Endometrial microvascular endothelial cells (primary cell): ENCODE results near the gene GABRA4. TPM values are rescaled to one million over a fixed set of nuclear protein-coding genes. Genes with fewer than 3 reads are reported as not detected.

ENCODE experiments used
- in situ Hi-C: cut with HindIII; loops from 2 replicates; pipeline ENCODE4 v1.10.0; 2017; ENCODE audit warnings: low sequenced_read_pairs, low pct_unique_long_range_greater_than_20kb; ENCODE audit errors: inconsistent ontology term
- total RNA-seq: library from RNA; depleted of rRNA; stranded (reverse); fragments of >200 nt; gene quantifications from one replicate; pipeline ENCODE4 v1.2.3, GENCODE V29; 2015; ENCODE audit errors: inconsistent ontology term

GABRA4 gene
- total RNA-seq = not detected

DNA sequence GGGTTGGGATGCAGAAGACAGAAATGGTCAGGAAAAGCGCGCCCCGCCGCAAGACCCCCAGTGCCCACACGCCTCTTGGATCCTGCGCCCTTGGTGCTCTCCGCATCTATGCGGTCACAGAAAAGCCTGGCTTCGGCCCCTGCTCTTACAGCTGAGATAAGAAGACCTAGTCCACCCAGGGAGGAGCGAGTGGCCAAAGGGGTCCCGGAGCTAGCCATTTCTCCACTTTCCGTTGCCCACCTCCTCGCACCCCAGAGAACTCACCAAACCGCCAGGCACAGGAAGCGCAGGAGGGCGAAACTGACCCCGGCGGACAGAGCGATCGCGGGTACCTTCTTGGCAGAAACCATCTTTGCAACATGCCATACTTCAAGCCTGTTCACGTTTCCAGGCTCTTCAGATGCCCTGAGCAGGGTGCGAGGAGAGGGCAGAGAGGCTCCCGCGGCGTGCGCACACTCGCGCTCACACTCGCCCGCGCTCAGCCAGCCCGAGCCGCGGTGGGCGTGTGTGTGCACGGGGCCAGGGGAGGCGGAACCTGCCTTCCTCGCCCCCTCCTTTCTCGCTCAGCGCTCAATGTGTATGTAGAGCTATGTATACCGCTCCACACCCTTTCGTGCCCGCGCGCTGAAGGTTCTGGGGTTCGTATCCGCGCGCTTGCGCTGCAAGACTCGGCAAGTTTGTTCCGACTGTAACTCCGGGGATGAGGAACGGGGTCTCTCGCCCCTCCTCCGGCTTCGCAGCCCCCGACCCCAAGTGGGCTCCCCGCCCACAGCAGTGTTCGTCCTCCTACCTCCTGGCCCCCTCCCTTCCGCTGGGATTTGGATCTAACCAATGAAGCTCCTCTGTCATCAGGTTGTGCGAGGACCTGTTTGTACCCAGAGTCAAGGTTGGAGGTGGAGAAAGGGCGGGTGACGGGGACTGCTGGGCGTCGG is at the start of gene GABRA4:
Gene GABRA4 (minus strand): TSS at position 507 of the 932 bp plus-strand sequence. CDS start 157 bp downstream, at position 350.
- in situ Hi-C loops = no loop called here

DNA sequence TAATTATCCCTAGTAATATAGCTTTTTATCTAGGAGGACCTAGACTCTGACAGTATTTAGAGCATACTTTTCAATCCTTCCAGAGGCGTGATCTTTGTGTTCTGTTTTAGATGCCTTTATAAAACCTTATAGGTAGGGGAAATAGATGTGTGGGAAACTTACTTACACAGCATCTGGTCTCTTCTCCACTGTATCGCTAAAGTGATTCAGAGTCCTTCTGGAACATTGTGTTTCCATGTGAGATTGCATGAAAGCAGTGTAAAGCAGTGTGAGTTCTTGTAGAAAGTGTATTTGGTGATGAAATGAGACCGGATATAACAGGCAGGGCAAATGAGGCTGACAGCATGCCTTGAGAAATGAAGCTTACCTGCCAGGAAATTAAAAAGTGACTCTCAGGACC is 47.4 kb upstream of the GABRA4 start:
- in situ Hi-C loops = no loop called here

DNA sequence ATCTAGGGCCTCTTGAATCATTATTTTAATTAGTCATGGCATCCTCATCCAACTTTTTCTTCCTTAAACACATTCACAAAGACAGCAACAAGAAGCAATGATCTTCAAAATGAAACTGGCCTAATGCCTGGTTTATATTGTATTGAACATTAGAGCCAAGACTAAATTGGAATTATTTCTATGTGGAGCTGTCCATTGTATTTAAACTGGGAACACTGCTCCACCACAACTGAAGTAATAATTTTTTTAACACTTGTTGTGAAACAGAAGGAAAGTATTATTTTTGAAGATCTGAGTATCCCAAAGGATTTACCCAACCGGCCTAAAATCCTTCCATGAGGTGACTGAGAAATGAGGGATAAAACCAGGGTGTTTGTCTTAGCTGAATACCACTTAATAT is 44.9 kb upstream of the GABRA4 start:
- in situ Hi-C loops = no loop called here

DNA sequence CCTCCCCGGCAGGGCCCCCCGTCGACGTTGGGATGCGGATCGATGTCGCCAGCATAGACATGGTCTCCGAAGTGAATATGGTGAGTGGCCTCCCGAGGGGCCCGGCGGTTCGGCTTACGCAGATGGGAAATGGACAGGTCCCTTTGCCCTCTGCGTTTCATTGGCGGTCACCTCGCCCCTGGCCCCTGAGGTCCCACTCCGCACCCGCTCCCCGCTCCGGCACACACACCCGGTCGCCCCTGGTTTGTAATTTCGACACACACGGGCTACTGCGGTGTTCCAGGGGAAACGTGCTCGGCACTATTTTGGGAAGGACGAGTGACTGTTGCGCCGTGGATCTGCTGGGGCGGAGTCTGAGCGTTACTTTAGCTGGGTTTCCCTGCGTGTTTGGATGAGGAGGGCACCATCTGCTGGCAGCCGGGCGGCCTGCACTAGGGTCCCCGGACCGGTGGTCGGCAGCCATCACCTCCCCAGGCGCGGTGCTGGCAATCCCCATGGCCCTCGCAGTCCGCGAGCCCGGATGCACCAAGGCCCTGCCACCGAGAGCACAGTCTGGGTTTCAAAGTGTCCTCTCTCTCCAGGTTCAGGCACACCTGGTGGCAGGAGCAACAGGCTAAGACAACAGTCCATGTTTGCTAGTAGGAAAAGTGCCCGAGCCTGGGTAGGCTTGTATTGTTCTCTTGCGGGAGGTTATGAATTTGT is 39.2 kb upstream of the GABRA4 start:
- in situ Hi-C loops = no loop called here

DNA sequence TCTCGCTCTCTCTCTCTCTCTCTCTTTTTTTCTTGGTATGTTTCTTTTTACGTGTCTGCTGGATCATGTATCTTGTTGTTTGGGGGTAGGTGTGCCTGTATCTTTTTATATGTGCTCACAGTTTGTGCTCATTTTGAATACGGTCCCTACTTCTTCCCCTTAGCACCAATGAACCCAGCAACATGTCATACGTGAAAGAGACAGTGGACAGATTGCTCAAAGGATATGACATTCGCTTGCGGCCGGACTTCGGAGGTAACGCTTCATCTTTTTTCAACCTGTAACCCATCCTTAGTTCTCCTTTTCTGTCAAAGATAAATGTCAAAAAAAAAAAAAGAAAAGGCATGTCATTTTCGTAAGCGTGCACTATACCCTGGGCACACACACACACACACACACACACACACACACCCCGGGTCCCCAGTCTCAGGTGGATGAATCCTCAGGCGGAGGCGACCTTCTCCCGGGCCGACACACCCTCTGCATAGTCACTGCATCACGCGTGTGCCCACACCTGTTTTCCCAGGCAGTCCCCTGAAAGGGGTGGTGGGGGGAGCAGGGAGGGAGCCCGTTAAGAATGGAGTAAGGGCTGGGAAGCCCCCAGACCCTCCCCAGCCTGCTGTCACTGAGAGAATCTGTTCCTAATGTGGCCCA is 38.5 kb upstream of the GABRA4 start:
- in situ Hi-C loops = no loop called here

DNA sequence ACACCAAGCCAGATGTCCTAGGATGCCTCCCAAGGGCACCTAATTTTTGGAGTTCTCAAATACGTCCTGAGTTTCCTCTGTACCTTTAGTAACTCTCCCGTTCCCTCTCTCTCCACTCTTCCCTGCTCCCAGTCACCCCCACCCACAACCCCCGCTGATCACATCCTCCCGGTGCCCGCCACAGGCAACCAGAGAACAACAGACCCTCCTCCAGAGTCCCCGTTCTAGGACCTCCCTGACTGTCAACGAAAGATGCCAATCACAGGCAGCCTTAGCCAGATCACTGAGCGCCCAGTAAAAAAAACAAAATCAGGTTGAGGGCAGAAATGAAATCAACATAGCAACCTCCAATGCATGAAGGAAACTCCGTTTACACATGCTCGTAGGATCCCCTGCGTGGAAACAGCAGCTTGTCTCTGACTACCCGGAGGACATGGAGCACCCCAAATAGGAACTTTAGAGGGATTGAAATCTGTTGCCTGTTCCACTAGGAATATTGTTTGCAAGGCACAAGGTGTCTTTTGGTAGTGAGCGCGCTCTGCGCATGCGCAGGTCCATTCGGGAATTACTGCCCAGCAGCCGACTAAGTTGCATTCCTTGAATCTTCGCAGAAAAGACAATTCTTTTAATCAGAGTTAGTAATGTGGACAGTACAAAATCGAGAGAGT is 37.8 kb upstream of the GABRA4 start, which contains the start of gene GABRB1:
Gene GABRB1 (plus strand): TSS at position 557 of the 668 bp plus-strand sequence.
- in situ Hi-C loops = no loop called here

DNA sequence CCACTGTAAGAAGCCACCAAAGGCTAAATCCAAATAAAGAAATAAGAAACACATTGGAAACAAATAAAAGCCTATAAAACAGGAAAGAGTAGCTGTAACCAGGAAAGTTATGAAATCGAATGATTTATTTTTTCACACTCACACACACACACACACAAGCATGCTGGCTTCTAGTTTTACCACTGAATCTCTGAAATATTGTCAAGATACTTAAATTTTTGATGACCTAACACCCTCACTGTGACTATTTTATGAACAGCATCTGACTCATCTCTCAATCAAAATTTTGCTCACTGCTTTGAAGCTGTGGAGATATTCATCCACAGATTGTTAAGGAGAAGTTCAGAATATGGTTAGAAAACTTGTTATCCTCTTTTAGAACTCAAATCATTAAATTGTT is 24.1 kb upstream of the GABRA4 start:
- in situ Hi-C loops = no loop called here

DNA sequence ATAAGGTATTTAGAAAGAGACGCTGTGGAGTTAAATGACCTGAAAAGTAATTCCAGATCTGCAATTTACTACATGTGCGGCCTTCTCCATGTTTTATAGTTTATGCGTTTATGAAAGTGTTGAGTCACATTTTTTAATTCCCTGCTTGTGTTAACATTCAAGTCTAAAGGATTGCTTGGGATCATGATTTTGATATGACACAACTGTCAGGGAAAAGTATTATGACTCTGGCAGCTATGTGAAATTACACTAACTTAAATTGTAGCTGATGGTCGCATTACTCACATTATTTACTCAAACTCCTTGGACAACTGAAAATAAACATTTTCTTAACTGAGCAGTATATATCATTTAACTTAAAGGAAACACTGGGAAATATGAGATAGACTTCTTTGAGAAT is 23.7 kb upstream of the GABRA4 start:
- in situ Hi-C loops = no loop called here

DNA sequence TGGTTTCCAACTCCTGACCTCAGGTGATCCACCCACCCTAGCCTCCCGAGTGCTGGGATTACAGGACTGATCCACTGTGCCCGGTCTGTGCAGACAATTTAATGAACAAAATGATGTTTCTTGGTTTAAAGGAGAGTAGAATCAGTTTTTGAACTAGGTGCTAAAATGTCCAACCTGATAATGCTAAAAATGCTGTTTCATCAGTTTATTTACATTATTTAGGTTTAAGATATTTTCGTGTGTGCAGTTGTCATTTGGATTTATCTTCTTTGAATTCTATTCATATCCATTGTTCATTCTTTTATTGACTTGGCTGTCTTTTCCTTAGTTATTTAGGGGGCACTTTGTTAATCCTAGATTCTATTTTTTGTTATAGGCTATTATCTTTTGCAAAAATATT is 20.0 kb upstream of the GABRA4 start:
- in situ Hi-C loops = no loop called here

DNA sequence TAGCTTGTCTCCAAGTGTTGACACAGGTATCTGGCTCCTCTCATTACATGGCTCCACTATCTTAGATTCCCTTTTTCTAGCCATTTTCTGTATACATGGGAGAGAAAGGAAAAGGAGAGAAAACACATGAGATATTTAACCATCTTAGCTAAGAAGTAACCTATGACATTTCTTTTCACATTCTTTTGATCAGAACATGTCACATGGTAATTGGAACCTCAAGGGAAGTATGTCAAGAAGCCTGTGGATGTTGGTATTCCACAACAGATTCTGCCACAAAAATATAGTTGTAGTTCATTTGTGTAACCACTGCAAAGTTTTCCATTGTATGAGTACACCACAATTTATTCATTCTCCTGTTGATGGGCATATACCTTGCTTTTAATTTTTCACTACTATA is 19.3 kb upstream of the GABRA4 start:
- in situ Hi-C loops = no loop called here

DNA sequence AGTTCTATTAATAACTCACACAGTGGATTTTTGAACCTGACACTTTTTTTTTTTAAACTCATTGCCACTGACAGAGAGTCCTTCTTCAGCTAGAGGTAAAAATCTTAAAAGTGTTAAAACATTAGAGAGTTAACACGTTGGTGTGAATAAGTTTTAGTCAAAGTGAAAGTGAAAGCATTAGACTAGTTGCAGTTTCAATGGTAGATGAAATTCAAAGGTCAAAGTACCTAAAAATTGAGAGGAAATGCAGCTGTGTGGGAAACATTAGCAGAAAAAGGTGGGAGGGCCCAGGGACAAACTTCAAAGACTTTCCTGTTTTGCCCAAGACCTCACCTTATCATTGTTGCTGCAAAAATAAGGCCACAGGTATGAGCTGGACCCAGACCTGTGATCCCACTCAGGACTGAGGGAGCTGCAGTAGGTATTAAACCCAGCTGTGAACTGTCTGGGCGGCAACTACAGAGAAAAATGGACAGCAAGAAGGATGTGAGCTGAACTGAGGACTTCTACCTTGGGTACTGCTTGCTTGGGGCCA is 17.6 kb upstream of the GABRA4 start:
- in situ Hi-C loops = no loop called here

DNA sequence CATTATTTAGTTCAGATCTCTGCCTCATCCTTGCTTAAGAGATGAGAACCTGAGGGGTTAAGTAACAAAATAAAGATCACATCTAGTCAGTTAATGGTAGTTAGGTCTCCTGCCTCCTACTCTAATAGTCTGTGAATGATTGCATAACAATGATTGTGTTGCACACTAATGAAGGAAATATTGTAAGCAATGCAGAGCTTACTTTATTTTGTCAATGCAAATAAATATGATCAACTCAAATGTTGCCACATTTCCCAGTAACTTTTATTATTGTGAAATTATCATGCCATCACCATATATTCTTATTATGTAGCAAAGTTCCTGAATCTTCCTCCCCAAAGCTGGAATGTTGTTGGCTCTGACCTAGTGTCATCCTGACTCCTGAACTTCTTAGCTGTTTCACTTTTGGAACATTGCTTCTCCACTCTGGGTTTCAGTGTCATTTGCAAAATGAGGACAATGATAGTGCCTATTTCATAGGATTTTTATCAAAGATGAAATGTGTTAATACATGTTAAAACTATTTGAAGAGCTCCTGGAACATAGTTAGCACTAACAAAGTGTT is 17.0 kb upstream of the GABRA4 start:
- in situ Hi-C loops = no loop called here

DNA sequence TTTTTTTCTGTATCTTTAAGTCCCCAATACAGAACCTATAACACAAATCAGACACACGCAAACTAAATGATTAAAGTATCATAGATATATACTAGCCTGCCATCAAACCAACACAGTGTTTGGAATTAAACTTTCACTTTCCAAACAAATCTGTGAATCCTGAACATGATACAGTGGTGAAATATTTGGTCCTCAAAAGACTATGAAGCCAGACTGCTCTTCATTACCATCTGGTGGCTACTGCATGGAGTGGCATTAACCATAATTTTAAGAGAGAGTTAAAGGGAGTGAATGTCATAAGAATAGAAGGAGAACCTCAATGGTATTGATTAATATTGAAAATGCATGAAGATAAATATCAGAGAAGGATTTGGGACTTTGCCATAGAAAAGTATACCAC is 9.2 kb upstream of the GABRA4 start:
- in situ Hi-C loops = no loop called here

DNA sequence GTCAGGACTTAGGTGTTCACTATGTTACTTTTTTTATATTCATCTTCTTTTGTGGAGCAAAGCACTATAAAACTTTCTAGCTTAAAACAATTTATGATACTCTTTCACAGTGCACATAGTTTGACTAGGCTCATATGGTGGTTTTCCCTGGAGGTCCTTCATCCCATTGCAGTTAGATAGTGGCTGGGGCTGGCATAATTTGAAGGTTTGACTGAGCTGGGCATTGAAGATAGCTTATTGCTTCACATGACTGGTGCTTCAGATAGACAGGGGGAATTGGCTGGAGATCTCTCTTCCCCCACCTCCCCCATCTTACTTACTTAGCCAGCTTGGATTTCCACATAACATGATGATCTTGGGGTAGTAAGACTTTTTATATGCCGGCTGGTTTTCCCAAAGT is 7.0 kb upstream of the GABRA4 start:
- in situ Hi-C loops = no loop called here

DNA sequence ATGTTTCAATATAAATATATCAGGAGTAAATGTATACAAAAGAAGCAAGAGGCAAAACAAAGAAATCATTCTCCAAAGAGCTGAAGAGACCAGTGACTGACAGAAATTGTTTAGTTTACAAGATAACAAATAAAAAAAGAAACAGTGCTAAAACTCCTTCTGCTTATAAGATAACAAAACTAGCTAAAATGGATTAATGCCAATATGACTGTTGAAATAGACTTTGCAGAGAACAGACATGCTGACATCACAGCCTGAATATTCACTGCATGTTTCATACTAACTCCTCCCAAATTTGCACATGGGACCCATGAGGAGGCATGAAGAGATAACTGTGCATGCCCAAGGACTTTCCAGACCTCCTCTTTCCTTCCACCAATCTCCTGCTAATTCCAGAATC is 6.2 kb upstream of the GABRA4 start:
- in situ Hi-C loops = no loop called here

DNA sequence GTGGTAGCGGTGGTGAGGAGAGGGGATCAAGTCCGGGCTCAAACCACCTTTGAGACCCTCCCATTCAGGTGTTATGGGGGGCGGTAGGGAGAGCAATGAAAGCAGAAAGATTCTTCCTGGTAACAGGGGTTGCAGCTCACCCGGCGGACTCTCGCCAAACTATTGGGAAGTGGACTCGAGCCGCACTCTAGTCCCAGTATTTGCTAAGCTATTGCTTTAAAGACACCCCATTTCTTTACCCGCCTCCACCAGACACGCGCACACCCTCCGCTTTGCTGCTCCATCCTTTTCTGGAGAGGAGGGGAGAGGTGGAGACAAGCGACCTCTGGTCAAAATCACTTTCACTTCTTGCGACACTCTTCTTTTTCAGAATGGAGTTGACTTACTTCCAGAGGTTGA is 625 bp upstream of the GABRA4 start:
- in situ Hi-C loops = no loop called here

DNA sequence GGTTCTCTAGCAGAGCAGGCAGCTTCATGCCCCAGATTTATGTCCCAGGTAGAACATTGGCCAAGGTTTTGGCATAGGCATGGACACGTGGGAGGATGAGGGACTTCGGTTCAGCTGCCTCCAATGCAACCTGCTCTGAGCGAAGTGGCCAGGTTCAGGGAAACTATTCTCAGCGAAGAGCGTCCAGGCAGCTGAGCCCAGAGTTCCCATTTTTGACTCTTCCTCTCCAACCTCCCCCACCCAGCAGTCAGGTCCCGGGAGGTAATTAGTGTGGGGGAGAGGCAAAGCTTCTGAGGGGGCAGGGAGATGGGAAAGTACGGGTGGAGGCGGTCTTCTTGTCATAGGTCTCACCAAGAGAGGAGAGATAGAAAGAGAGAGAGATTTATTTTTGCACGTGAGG is 1.0 kb downstream of the GABRA4 start:
- in situ Hi-C loops = no loop called here

DNA sequence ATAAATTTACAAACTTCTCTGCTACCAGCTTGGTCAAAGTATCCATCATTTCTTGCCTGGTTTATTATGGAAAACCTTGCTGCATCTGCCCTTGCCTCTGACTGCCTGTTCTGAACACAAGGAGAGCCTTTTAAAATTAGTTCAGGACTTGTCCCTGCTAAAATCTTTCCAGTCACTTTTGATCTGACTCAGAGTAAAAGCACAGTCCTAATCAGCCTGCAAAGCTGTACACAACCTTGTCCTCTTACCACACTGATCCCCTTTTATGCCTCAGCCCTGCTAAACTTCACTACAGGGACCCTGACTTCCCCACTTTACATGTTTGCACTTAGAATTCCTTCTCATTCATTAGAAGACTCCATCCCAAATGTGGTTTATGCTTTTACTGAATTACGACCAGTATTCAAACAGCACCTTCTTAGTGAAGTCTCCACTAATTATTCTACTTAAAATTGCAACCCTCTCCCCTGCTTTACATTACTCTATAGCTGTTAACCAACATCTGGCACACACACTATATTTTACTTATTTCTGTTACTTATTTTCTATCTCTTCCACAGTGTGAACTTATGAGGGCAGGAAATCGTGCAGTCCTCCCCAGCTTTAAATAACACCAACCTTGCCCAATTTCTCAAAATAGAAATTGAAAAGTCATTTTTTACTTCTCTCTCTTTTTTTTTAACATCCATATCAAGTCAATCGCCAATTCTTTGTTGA is 6.3 kb downstream of the GABRA4 start:
- in situ Hi-C loops = no loop called here
